Left ventricle myocardium inferior (tissue), 1 donor: ENCODE results near the gene TP53BP1. TPM values are rescaled to one million over a fixed set of nuclear protein-coding genes. Genes with fewer than 3 reads are reported as not detected.

Experiments used
- DNase-seq: peaks from one replicate; pipeline ENCODE4 v3.0.0-alpha.2; 2020
- H3K27ac ChIP-seq: fragments of 200-600 bp; replicated peaks from 2 replicates; pipeline ENCODE4 v1.8.0; 2021
- H3K27me3 ChIP-seq: fragments of 200-600 bp; 2 replicates; pipeline ENCODE4 v1.8.0; 2021; ENCODE audit warnings: low read depth
- H3K36me3 ChIP-seq: fragments of 200-600 bp; 2 replicates; pipeline ENCODE4 v1.8.0; 2021
- H3K4me1 ChIP-seq: fragments of 200-600 bp; 2 replicates; pipeline ENCODE4 v1.8.0; 2021
- H3K4me3 ChIP-seq: fragments of 200-600 bp; 2 replicates; pipeline ENCODE4 v1.8.0; 2021; ENCODE audit warnings: mild to moderate bottlenecking, moderate library complexity
- H3K9me3 ChIP-seq: fragments of 200-600 bp; replicated peaks from 2 replicates; pipeline ENCODE4 v1.8.0; 2021
- intact Hi-C: fragments of 100-400 bp; cut with micrococcal nuclease; formaldehyde crosslinking; loops from one replicate; pipeline ENCODE4 v1.11.0; 2022
- total RNA-seq: library from RNA; stranded (reverse); fragmentation: NEBNext Ultra II Directional; extraction: Animal tissue kit (Norgen Biotek cat#: 25700); gene quantifications from one replicate; pipeline ENCODE4 v1.2.1, GENCODE V29; 2021
- TF ChIP-seq, protein P1 (sequence below): fragments of 200-600 bp; IDR thresholded peaks from 2 replicates; pipeline ENCODE4 v1.8.0; 2021; ENCODE audit warnings: antibody characterized with exemption, mild to moderate bottlenecking, borderline replicate concordance
- donor health status: DM: no; HTN: yes; CAD: no; lungs with severe emphysema.

The TP53BP1 gene
- total RNA-seq, 1 donor from 2014 or later, result 28.6 TPM

DNA sequence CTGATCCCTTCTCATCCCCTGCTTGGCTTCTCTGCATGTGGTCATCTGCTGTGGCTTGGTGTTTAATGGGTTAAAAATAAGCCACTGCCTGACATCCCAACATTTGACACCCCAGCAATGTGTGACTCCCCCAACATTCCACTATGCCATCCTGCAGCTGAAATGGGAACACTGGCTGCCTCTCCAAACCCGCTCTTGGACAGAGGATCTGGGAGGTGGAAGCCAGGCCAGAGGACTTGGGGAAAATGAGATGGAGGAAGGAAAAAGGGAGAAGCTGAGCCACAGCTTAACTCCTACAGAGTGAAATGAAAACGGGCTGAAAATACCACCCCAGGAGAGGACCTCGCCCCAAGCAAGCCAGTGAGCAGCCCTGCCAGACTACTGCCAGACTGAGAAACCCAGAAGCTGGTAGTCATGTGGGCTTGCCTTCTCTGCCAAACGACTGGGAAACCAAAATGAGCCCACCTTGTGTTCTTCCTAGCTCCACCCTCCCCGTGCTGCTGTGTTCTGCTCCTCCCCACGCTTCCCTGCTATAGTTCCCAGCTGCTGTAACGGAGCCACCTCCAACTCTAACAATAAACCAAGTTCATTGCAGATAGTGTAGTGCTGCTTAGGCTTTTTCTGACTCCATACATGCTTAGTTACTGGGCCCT, 38.2 kb upstream of the TP53BP1 start:
- intact Hi-C loops, result no loop called here
- TF ChIP-seq, protein P1, sequence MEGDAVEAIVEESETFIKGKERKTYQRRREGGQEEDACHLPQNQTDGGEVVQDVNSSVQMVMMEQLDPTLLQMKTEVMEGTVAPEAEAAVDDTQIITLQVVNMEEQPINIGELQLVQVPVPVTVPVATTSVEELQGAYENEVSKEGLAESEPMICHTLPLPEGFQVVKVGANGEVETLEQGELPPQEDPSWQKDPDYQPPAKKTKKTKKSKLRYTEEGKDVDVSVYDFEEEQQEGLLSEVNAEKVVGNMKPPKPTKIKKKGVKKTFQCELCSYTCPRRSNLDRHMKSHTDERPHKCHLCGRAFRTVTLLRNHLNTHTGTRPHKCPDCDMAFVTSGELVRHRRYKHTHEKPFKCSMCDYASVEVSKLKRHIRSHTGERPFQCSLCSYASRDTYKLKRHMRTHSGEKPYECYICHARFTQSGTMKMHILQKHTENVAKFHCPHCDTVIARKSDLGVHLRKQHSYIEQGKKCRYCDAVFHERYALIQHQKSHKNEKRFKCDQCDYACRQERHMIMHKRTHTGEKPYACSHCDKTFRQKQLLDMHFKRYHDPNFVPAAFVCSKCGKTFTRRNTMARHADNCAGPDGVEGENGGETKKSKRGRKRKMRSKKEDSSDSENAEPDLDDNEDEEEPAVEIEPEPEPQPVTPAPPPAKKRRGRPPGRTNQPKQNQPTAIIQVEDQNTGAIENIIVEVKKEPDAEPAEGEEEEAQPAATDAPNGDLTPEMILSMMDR, result no peak
- DNase-seq, result no peak
- Histone ChIP-seq H3K27me3 (no peaks in the 10 kb centered on the region), H3K4me1 (peaks cover 4% of the 10 kb centered on the region), H3K9me3 (no peaks in the 10 kb centered on the region), H3K27ac (no peak overlapping the region), H3K4me3 (no peak overlapping the region), H3K36me3 (peaks cover 17% of the 10 kb centered on the region)

DNA sequence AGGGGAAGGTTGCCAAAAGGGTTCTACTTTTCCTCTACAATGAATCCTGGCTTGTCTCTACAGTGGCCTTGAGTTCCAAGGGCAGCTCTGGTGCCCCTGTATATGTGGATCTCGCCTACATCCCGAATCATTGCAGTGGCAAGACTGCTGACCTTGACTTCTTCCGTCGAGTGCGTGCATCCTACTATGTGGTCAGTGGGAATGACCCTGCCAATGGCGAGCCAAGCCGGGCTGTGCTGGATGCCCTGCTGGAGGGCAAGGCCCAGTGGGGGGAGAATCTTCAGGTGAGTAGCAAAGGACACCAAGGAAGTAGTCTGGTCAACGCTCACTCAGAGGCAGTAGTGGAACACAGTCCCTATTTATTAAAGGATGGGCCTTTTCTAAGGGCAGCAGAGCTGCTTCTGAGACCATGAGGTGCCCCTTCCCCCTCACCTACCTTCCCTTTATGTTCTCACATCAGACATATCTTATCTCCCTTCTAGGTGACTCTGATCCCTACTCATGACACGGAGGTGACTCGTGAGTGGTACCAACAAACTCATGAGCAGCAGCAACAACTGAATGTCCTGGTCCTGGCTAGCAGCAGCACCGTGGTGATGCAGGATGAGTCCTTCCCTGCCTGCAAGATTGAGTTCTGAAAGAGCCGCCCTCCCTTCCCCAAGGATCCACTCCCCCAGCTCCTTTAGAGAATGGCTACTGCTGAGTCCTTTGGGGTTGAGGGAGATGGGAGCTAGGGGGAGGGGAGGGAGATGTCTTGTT, 36.8 kb upstream of the TP53BP1 start:
- H3K9me3 ChIP-seq, result no peaks in the 10 kb centered on the region
- H3K27ac ChIP-seq, result no peak overlapping the region
- H3K36me3 ChIP-seq, result peaks cover 13% of the 10 kb centered on the region
- TF ChIP-seq, protein P1, result no peak
- no peaks in the 10 kb centered on the region for H3K27me3 ChIP-seq
- DNase-seq, result no peak
- intact Hi-C loops, result no loop called here
- no peak overlapping the region for H3K4me3 ChIP-seq
- peaks cover 4% of the 10 kb centered on the region for H3K4me1 ChIP-seq

DNA sequence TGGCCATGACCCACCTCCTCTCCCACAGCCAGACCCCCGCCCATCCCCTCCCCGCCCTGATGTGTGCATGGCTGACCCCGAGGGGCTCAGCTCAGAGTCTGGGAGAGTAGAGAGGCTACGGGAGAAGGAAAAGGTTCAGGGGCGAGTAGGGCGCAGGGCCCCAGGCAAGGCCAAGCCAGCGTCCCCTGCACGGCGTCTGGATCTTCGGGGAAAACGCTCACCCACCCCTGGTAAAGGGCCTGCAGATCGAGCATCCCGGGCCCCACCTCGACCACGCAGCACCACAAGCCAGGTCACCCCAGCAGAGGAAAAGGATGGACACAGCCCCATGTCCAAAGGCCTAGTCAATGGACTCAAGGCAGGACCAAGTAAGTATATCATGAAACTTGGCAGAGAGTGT, 36.2 kb upstream of the TP53BP1 start:
- TF ChIP-seq, protein P1, result no peak
- DNase-seq, result no peak
- H3K36me3 ChIP-seq, result peaks cover 13% of the 10 kb centered on the region

DNA sequence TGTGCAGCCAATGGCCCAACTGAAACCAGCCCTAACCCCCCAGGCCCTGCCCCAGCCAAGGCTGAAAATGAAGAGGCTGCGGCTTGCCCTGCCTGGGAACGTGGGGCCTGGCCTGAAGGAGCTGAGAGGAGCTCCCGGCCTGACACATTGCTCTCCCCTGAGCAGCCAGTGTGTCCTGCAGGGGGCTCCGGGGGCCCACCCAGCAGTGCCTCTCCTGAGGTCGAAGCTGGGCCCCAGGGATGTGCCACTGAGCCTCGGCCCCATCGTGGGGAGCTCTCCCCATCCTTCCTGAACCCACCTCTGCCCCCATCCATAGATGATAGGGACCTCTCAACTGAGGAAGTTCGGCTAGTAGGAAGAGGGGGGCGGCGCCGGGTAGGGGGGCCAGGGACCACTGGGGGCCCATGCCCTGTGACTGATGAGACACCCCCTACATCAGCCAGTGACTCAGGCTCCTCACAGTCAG, 35.6 kb upstream of the TP53BP1 start:
- peaks cover 4% of the 10 kb centered on the region for H3K4me1 ChIP-seq
- intact Hi-C loops, result no loop called here
- H3K27ac ChIP-seq, result no peak overlapping the region
- peaks cover 13% of the 10 kb centered on the region for H3K36me3 ChIP-seq
- TF ChIP-seq, protein P1, result no peak
- no peaks in the 10 kb centered on the region for H3K9me3 ChIP-seq
- DNase-seq, result no peak
- no peak overlapping the region for H3K4me3 ChIP-seq
- no peaks in the 10 kb centered on the region for H3K27me3 ChIP-seq

More for the DNA sequence above, 36.2 kb upstream of the TP53BP1 start:
- H3K4me1 ChIP-seq, result peaks cover 4% of the 10 kb centered on the region
- no peaks in the 10 kb centered on the region for H3K27me3 ChIP-seq
- H3K9me3 ChIP-seq, result no peaks in the 10 kb centered on the region
- intact Hi-C loops, result no loop called here
- no peak overlapping the region for H3K27ac ChIP-seq
- no peak overlapping the region for H3K4me3 ChIP-seq

DNA sequence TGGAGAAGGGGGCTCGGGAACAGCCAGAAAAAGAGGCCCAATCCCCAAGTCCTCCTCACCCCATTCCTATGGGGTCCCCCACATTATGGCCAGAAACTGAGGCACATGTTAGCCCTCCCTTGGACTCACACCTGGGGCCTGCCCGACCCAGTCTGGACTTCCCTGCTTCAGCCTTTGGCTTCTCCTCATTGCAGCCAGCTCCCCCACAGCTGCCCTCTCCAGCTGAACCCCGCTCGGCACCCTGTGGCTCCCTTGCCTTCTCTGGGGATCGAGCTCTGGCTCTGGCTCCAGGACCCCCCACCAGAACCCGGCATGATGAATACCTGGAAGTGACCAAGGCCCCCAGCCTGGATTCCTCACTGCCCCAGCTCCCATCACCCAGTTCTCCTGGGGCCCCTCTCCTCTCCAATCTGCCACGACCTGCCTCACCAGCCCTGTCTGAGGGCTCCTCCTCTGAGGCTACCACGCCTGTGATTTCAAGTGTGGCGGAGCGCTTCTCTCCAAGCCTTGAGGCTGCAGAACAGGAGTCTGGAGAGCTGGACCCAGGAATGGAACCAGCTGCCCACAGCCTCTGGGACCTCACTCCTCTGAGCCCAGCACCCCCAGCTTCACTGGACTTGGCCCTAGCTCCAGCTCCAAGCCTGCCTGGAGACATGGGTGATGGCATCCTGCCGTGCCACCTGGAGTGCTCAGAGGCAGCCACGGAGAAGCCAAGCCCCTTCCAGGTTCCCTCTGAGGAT, 35.0 kb upstream of the TP53BP1 start:
- intact Hi-C loops, result no loop called here
- H3K36me3 ChIP-seq, result peaks cover 19% of the 10 kb centered on the region
- no peak for DNase-seq
- TF ChIP-seq, protein P1, result no peak
- no peak overlapping the region for H3K27ac ChIP-seq
- H3K4me1 ChIP-seq, result peaks cover 4% of the 10 kb centered on the region
- no peak overlapping the region for H3K4me3 ChIP-seq
- H3K9me3 ChIP-seq, result no peaks in the 10 kb centered on the region
- H3K27me3 ChIP-seq, result no peaks in the 10 kb centered on the region
